Heart left ventricle (tissue), 16 donors: Measurements from ENCODE around the gene PLCB1. TPM values are rescaled to one million over a fixed set of nuclear protein-coding genes. Genes with fewer than 3 reads are reported as not detected.

Experiments
- ATAC-seq, 4 donors: fragments of 200-7000 bp; cut with Tn5 transposase; one replicate each; pipeline ENCODE4 v1.9.1; 2020 to 2022; ENCODE audit warnings: moderate library complexity in 4 of 4, mild to moderate bottlenecking in 3 of 4, moderate number of reproducible peaks in 1 of 4
- DNase-seq, 5 donors: peaks; one replicate each; pipeline ENCODE4 v3.0.0-alpha.2; 2020
- H3K27ac ChIP-seq, 12 donors: fragments of 200-600 bp; sonication (generic) in 4 of 12; one replicate each; pipeline versions ENCODE4 v1.5.0 to v1.8.0; 2016 to 2022; ENCODE audit warnings: mild to moderate bottlenecking in 2 of 12
- H3K27me3 ChIP-seq, 9 donors: fragments of 200-600 bp; sonication (generic) in 2 of 9; one replicate each; pipeline versions ENCODE4 v1.5.1 to v1.8.0; 2016 to 2022; ENCODE audit warnings: mild to moderate bottlenecking in 3 of 9
- H3K36me3 ChIP-seq, 9 donors: fragments of 200-600 bp; sonication (generic) in 2 of 9; one replicate each; pipeline versions ENCODE4 v1.5.0 to v1.8.0; 2018 to 2022; ENCODE audit warnings: mild to moderate bottlenecking in 2 of 9
- H3K4me1 ChIP-seq, 12 donors: fragments of 200-600 bp; sonication (generic) in 4 of 12; one replicate each; pipeline versions ENCODE4 v1.5.0 to v1.8.0; 2016 to 2022; ENCODE audit warnings: mild to moderate bottlenecking in 3 of 12
- H3K4me3 ChIP-seq, 12 donors: fragments of 200-600 bp; sonication (generic) in 4 of 12; one replicate each; pipeline versions ENCODE4 v1.5.0 to v1.8.0; 2017 to 2022; ENCODE audit warnings: mild to moderate bottlenecking in 9 of 12, moderate library complexity in 4 of 12
- H3K9me3 ChIP-seq, 12 donors: fragments of 200-600 bp; sonication (generic) in 4 of 12; one replicate each; pipeline versions ENCODE4 v1.5.0 to v1.8.0; 2016 to 2022; ENCODE audit warnings: mild to moderate bottlenecking in 1 of 12
- CTCF ChIP-seq, 12 donors: fragments of 200-600 bp; sonication (generic) in 4 of 12; IDR thresholded peaks; one replicate each; pipeline versions ENCODE4 v1.5.0 to v1.8.0; 2018 to 2022; ENCODE audit warnings: antibody characterized with exemption in 12 of 12, mild to moderate bottlenecking in 5 of 12
- POLR2A ChIP-seq, 2 donors: fragments of 450-650 bp; IDR thresholded peaks; one replicate each; pipeline ENCODE4 v1.6.1; 2017; ENCODE audit warnings: antibody characterized with exemption in 2 of 2, mild to moderate bottlenecking in 2 of 2, moderate library complexity in 2 of 2
- WGBS, 4 donors: extraction: QIAGEN DNeasy Blood & Tissue Kit in 2 of 4; methylation state at CpG; one replicate each; pipeline versions ENCODE4 v1.1.5 to v1.1.7; 2013 to 2018; 5-methylcytosine and 5-hydroxymethylcytosine counted together
- intact Hi-C, 10 donors: fragments of 100-400 bp; cut with DNase I; formaldehyde crosslinking; loops; one replicate each; pipeline versions ENCODE4 v1.11.1 to v1.14.2; 2022
- polyA plus RNA-seq, 2 donors: library from polyadenylated mRNA; stranded (reverse); fragments of 200-250 nt; gene quantifications; one replicate each; pipeline ENCODE4 v1.2.3, GENCODE V29; 2013
- total RNA-seq, 9 donors: library from RNA; depleted of rRNA in 2 of 9; stranded (reverse); fragments of >200 nt in 2 of 9; fragmentation: NEBNext Ultra II Directional in 3 of 9; extraction: Animal tissue kit (Norgen Biotek cat#: 25700) in 3 of 9; gene quantifications; one replicate each; pipeline versions ENCODE4 v1.1.0 to v1.2.4, GENCODE V29; 2016 to 2023
- donor health status: ischemic (EF 13 %, LVEDD 7.1; RV severe dilation, severe dysfunction).
- donor health status: healthy with polysubstance abuse.
- donor health status: DM: no; HTN: yes; CAD: no.
- donor health status: DM: no; HTN: no; CAD: no.
- donor health status: ischemic (EF 25% LVEDD 6.9; RV normal size, moderate dysfunction).
- donor health status: ischemic (EF 25% LVEDD 5.7; RV mildly dilated, moderate dysfunction).
- donor health status: healthy.
- donor health status: DM: yes; HTN: yes; CAD: no.
- donor health status: ischemic (EF 35%, LVEDD 5.7; RV mildly dilated, moderate dysfunction).
- donor health status: nonischemic (EF 11% LVEDD 7.7; RV severe dilation, severe dysfunction).
- donor health status: DM: yes; HTN: yes; CAD: no.
- donor health status: PGD.
- donor health status: ischemic (EF 29% LVEDD 5.4; RV normal size, mild dysfunction).
- donor health status: nonischemic (EF 23%, LVEDD 6.1; RV moderate dilation, normal function).

PLCB1 gene
- total and polyA plus RNA-seq, 11 donors, result 2.5 to 12.1 (median 7.4) TPM

- no peaks in the 10 kb centered on the region for H3K36me3 ChIP-seq
- intact Hi-C loops, result no loop called here
- no peak overlapping the region for H3K4me3 ChIP-seq
- no peak for TF ChIP-seq CTCF (IDR thresholded peaks at IDR 0.05)
- no peak for ATAC-seq
- no peaks in the 10 kb centered on the region for H3K9me3 ChIP-seq
- 74 to 81% (median 78%) methylated on average over 7 of the region's 7 CpGs for WGBS, 4 donors
- no peaks in the 10 kb centered on the region for H3K27me3 ChIP-seq
- no peak overlapping the region for H3K27ac ChIP-seq
- H3K4me1 ChIP-seq, result no peaks in the 10 kb centered on the region
- DNase-seq, result no peak
These were observed 203.6 kb downstream of the PLCB1 start for GRCh38 chr20:8335495-8336195.

GRCh38 chr20:8339349-8339748 is 207.3 kb downstream of the PLCB1 start:
- H3K36me3 ChIP-seq, result no peaks in the 10 kb centered on the region
- no peak overlapping the region for H3K27ac ChIP-seq
- no peak for DNase-seq
- no peaks in the 10 kb centered on the region for H3K27me3 ChIP-seq
- H3K4me3 ChIP-seq, result no peak overlapping the region
- H3K4me1 ChIP-seq, result no peaks in the 10 kb centered on the region
- WGBS, 4 donors, result 92 to 96% (median 92%) methylated on average over 3 of the region's 3 CpGs
- no peak for TF ChIP-seq CTCF (IDR thresholded peaks at IDR 0.05)
- no peak for TF ChIP-seq POLR2A (IDR thresholded peaks at IDR 0.05)
- no peaks in the 10 kb centered on the region for H3K9me3 ChIP-seq
- intact Hi-C loops, result no loop called here
- ATAC-seq, result no peak

- DNase-seq (no peak), ATAC-seq (no peak)
- H3K27ac ChIP-seq, result no peak overlapping the region
- H3K36me3 ChIP-seq, result no peaks in the 10 kb centered on the region
- intact Hi-C loops, result no loop called here
- no peaks in the 10 kb centered on the region for H3K27me3 ChIP-seq
- no peaks in the 10 kb centered on the region for H3K9me3 ChIP-seq
- TF ChIP-seq POLR2A (IDR thresholded peaks at IDR 0.05), result no peak
- no peak for TF ChIP-seq CTCF (IDR thresholded peaks at IDR 0.05)
- H3K4me1 ChIP-seq, result peaks cover 0 to 22% (median 14%) of the 10 kb centered on the region in 12 donors
- H3K4me3 ChIP-seq, result no peak overlapping the region
- 96 to 98% (median 97%) methylated on average over 3 of the region's 3 CpGs for WGBS, 4 donors
These were observed 210.3 kb downstream of the PLCB1 start for GRCh38 chr20:8342391-8342790.

- peaks cover 0 to 30% (median 16%) of the 10 kb centered on the region in 12 donors for H3K4me1 ChIP-seq
- no peak for TF ChIP-seq POLR2A (IDR thresholded peaks at IDR 0.05)
- no peak for TF ChIP-seq CTCF (IDR thresholded peaks at IDR 0.05)
- H3K36me3 ChIP-seq, result no peaks in the 10 kb centered on the region
- 87 to 94% (median 91%) methylated on average over 3 of the region's 3 CpGs for WGBS, 4 donors
- no peaks in the 10 kb centered on the region for H3K9me3 ChIP-seq
- H3K27me3 ChIP-seq, result no peaks in the 10 kb centered on the region
- intact Hi-C loops, result no loop called here
- ATAC-seq, result no peak
- H3K4me3 ChIP-seq, result no peak overlapping the region
- no peak for DNase-seq
- no peak overlapping the region for H3K27ac ChIP-seq
These were observed 212.0 kb downstream of the PLCB1 start for GRCh38 chr20:8344106-8344505.
